IMR-90 (cell line): ENCODE results near the gene ARHGAP10. TPM values are rescaled to one million over a fixed set of nuclear protein-coding genes. Genes with fewer than 3 reads are reported as not detected.

ENCODE experiments used
- ATAC-seq: fragments of 200-7000 bp; cut with Tn5 transposase; 2 replicates; pipeline ENCODE4 v1.9.1; 2020; ENCODE audit warnings: low read depth, mild to moderate bottlenecking, moderate library complexity
- BruUV-seq: library from RNA; stranded (reverse); fragments of 400-500 nt; replicated peaks from 2 replicates; lab custom pipeline; 2021; lab: Mats Ljungman, UMichigan
- CTCF ChIA-PET: fragments of 300-600 bp; formaldehyde crosslinking; extraction: SDS; loops from one replicate; lab custom pipeline; 2021; ENCODE audit warnings: antibody characterized with exemption; lab: Yijun Ruan, JAX
- POLR2A ChIA-PET: fragments of 300-600 bp; sonication (Branson Sonifier 250); formaldehyde crosslinking; loops from one replicate; lab custom pipeline; 2022; ENCODE audit warnings: antibody characterized with exemption; ENCODE audit not compliant: unreplicated experiment; lab: Charles Lee
- DNase-seq: peaks from one replicate; pipeline ENCODE4 v3.0.0; 2013
- H2AFZ ChIP-seq: replicated peaks from 2 replicates; pipeline ENCODE3; 2013; ENCODE audit warnings: low read length, mild to moderate bottlenecking; ENCODE audit not compliant: poor library complexity
- H2AK5ac ChIP-seq: 2 replicates; pipeline ENCODE4 v1.6.1; 2013; ENCODE audit warnings: low read depth, low read length, inconsistent platforms
- H2AK9ac ChIP-seq: replicated peaks from 2 replicates; pipeline ENCODE3; 2013; ENCODE audit warnings: mild to moderate bottlenecking, low read depth, low read length, moderate library complexity; ENCODE audit not compliant: poor library complexity
- H2BK120ac ChIP-seq: 2 replicates; pipeline ENCODE4 v1.6.1; 2013; ENCODE audit warnings: low read depth, low read length, inconsistent platforms
- H2BK15ac ChIP-seq: 3 replicates; pipeline ENCODE4 v1.6.1; 2013; ENCODE audit warnings: low read depth, low read length, inconsistent platforms
- H2BK20ac ChIP-seq: 2 replicates; pipeline ENCODE4 v1.6.1; 2013; ENCODE audit warnings: low read depth, mild to moderate bottlenecking, inconsistent platforms, low read length, moderate library complexity
- H2BK5ac ChIP-seq: 2 replicates; pipeline ENCODE4 v1.6.1; 2013; ENCODE audit warnings: mild to moderate bottlenecking, low read depth, low read length, inconsistent platforms; ENCODE audit not compliant: poor library complexity, severe bottlenecking
- H3K14ac ChIP-seq: replicated peaks from 2 replicates; pipeline ENCODE4 v1.6.1; 2013; ENCODE audit warnings: low read depth, low read length, inconsistent platforms
- H3K18ac ChIP-seq: 2 replicates; pipeline ENCODE4 v1.6.1; 2013; ENCODE audit warnings: low read depth, low read length, control low read depth
- H3K23ac ChIP-seq: 2 replicates; pipeline ENCODE4 v1.6.1; 2013; ENCODE audit warnings: low read depth, low read length, inconsistent platforms
- H3K27ac ChIP-seq: 2 replicates; pipeline ENCODE4 v1.5.1; 2013; ENCODE audit warnings: mild to moderate bottlenecking, control low read depth, low read length; ENCODE audit not compliant: insufficient read depth
- H3K27me3 ChIP-seq: 2 replicates; pipeline ENCODE4 v1.6.1; 2013; ENCODE audit warnings: low read length; ENCODE audit not compliant: control insufficient read depth, insufficient read depth
- H3K36me3 ChIP-seq: 2 replicates; pipeline ENCODE4 v1.6.1; 2013; ENCODE audit warnings: low read length, mixed read lengths; ENCODE audit not compliant: control insufficient read depth, insufficient read depth
- H3K4ac ChIP-seq: 2 replicates; pipeline ENCODE4 v1.6.1; 2013; ENCODE audit warnings: low read depth, low read length, inconsistent platforms
- H3K4me1 ChIP-seq: 2 replicates; pipeline ENCODE4 v1.6.1; 2013; ENCODE audit warnings: low read length, mixed read lengths; ENCODE audit not compliant: control insufficient read depth, insufficient read depth
- H3K4me2 ChIP-seq: 2 replicates; pipeline ENCODE4 v1.6.1; 2013; ENCODE audit warnings: low read depth, mild to moderate bottlenecking, control low read depth, low read length, moderate library complexity
- H3K4me3 ChIP-seq: 2 replicates; pipeline ENCODE4 v1.5.1; 2013; ENCODE audit warnings: low read depth, mild to moderate bottlenecking, control low read depth, low read length, moderate library complexity; ENCODE audit not compliant: insufficient read depth
- H3K56ac ChIP-seq: 2 replicates; pipeline ENCODE4 v1.6.1; 2013; ENCODE audit warnings: low read length, inconsistent platforms; ENCODE audit not compliant: insufficient read depth; ENCODE audit errors: extremely low read depth
- H3K79me1 ChIP-seq, 2 experiments: 2 replicates each; pipeline ENCODE4 v1.6.1; 2013; ENCODE audit warnings: low read length in 2 of 2, inconsistent platforms in 1 of 2, low read depth in 1 of 2
- H3K9ac ChIP-seq: 2 replicates; pipeline ENCODE4 v1.6.1; 2013; ENCODE audit warnings: low read depth, low read length, control low read depth
- H3K9me1 ChIP-seq: 2 replicates; pipeline ENCODE4 v1.6.1; 2013; ENCODE audit warnings: low read length, inconsistent platforms; ENCODE audit not compliant: insufficient read depth
- H3K9me3 ChIP-seq: 2 replicates; pipeline ENCODE4 v1.6.1; 2013; ENCODE audit warnings: low read length; ENCODE audit not compliant: control insufficient read depth, insufficient read depth
- H4K20me1 ChIP-seq: 2 replicates; pipeline ENCODE4 v1.6.1; 2013; ENCODE audit warnings: low read length, inconsistent platforms; ENCODE audit not compliant: insufficient read depth
- H4K5ac ChIP-seq: 2 replicates; pipeline ENCODE4 v1.6.1; 2013; ENCODE audit warnings: mild to moderate bottlenecking, low read depth, low read length, control low read depth
- H4K8ac ChIP-seq, 2 experiments: 2 replicates each; pipeline ENCODE4 v1.6.1; 2013; ENCODE audit warnings: low read depth in 2 of 2, low read length in 2 of 2, control low read depth in 1 of 2, inconsistent platforms in 1 of 2
- H4K91ac ChIP-seq: 2 replicates; pipeline ENCODE4 v1.6.1; 2013; ENCODE audit warnings: low read depth, low read length, inconsistent platforms; ENCODE audit not compliant: insufficient read depth
- RFX5 ChIP-seq: IDR thresholded peaks from 2 replicates; pipeline ENCODE4 v1.8.0; 2012; ENCODE audit warnings: low read depth, mild to moderate bottlenecking, low read length, moderate library complexity
- WGBS, 2 experiments: methylation state at CpG; one replicate each; pipeline versions ENCODE4 v1.1.5 to v1.1.7; 2013; ENCODE audit warnings: missing lambda C conversion rate in 2 of 2; ENCODE audit not compliant: insufficient read length in 1 of 2; ENCODE audit errors: extremely low coverage in 2 of 2; 5-methylcytosine and 5-hydroxymethylcytosine counted together
- dilution Hi-C: fragments of 300-500 bp; cut with HindIII; formaldehyde crosslinking; loops from one replicate; pipeline ENCODE4 v1.14.3; 2018; ENCODE audit warnings: low sequenced_read_pairs; ENCODE audit not compliant: unreplicated experiment
- in situ Hi-C: fragments of 300-500 bp; cut with MboI; formaldehyde crosslinking; loops from 3 replicates; pipeline ENCODE4 v1.14.3; 2019; ENCODE audit warnings: low sequenced_read_pairs, inconsistent platforms, mixed read lengths
- intact Hi-C: fragments of 100-400 bp; cut with micrococcal nuclease; formaldehyde crosslinking; loops from 2 replicates; pipeline ENCODE4 v1.10.0; 2022
- polyA plus RNA-seq, 3 experiments: library from polyadenylated mRNA; depleted of rRNA; stranded (reverse); fragments of >200 nt; gene quantifications; 2 replicates each; pipeline ENCODE4 v1.2.3, GENCODE V29; 2012; ENCODE audit warnings: low replicate concordance in 1 of 3
- total RNA-seq: library from RNA; depleted of rRNA; stranded (reverse); fragments of >200 nt; gene quantifications from 2 replicates; pipeline ENCODE4 v1.2.3, GENCODE V29; 2012
- TF ChIP-seq, protein P1 (sequence below): fragments of 150-350 bp; IDR thresholded peaks from 2 replicates; pipeline ENCODE4 v1.6.1; 2016; ENCODE audit warnings: low read depth, mild to moderate bottlenecking, low read length, moderate library complexity, borderline replicate concordance

ARHGAP10 gene
- total and polyA plus RNA-seq, 2 of the 4 experiments (the other 2 are of a cell fraction) = 27.1 to 29.4 TPM

GRCh38 chr4:147916351-147916750, 184.5 kb downstream of the ARHGAP10 start:
- ChIA-PET POLR2A (no interaction called here), CTCF (no interaction called here)
- in situ Hi-C loops = no loop called here
- H2BK5ac ChIP-seq = no peak overlapping the region
- no peaks in the 10 kb centered on the region; the same call in 1 of the 2 replicates for H4K20me1 ChIP-seq
- peaks cover 20% of the 10 kb centered on the region for H3K36me3 ChIP-seq
- no peak overlapping the region for H2BK120ac ChIP-seq
- TF ChIP-seq, protein P1, sequence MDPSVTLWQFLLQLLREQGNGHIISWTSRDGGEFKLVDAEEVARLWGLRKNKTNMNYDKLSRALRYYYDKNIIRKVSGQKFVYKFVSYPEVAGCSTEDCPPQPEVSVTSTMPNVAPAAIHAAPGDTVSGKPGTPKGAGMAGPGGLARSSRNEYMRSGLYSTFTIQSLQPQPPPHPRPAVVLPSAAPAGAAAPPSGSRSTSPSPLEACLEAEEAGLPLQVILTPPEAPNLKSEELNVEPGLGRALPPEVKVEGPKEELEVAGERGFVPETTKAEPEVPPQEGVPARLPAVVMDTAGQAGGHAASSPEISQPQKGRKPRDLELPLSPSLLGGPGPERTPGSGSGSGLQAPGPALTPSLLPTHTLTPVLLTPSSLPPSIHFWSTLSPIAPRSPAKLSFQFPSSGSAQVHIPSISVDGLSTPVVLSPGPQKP = no peak
- TF ChIP-seq RFX5 = no peak
- H3K23ac ChIP-seq = no peak overlapping the region
- H2BK15ac ChIP-seq = no peak overlapping the region
- H3K79me1 ChIP-seq = peaks cover 0 to 8% of the 10 kb centered on the region in 2 experiments; a peak in 1 of 4 replicates
- H3K14ac ChIP-seq = no peak overlapping the region
- H3K9me3 ChIP-seq = no peaks in the 10 kb centered on the region
- H3K4me2 ChIP-seq = no peak overlapping the region
- H4K8ac ChIP-seq = no peak overlapping the region
- intact Hi-C loops = no loop called here
- no peak overlapping the region for H4K91ac ChIP-seq
- no peak overlapping the region for H4K5ac ChIP-seq
- 0 out of 2 replicates have a peak, but pooled peaks cover 2% of the 10 kb centered on the region for H3K9me1 ChIP-seq
- no peak overlapping the region for H2AFZ ChIP-seq
- H3K4me3 ChIP-seq = no peak overlapping the region
- H3K9ac ChIP-seq = no peak overlapping the region
- no peaks in the 10 kb centered on the region for H3K27me3 ChIP-seq
- H2BK20ac ChIP-seq = no peak overlapping the region
- no peak for DNase-seq
- H2AK5ac ChIP-seq = no peak overlapping the region
- no peaks in the 10 kb centered on the region for H3K4me1 ChIP-seq
- dilution Hi-C loops = no loop called here
- H3K18ac ChIP-seq = no peak overlapping the region
- ATAC-seq = no peak
- no peak overlapping the region for H3K4ac ChIP-seq
- no peak overlapping the region for H3K56ac ChIP-seq
- no peak overlapping the region for H2AK9ac ChIP-seq
- no TSS peak for BruUV-seq
- no peak overlapping the region for H3K27ac ChIP-seq
- WGBS, 2 experiments = no CpG with 5 or more reads among the region's 4 CpGs
